Omental fat pad (tissue), 4 donors: ENCODE measurements around the gene CCDC196. TPM values are rescaled to one million over a fixed set of nuclear protein-coding genes. Genes with fewer than 3 reads are reported as not detected.
"Not testable (repeated sequence)": the region's sequence is repeated elsewhere in the genome, so short reads cannot be mapped to it uniquely, and the experiment has no call there.

Experiments
- ATAC-seq: fragments of 150-250 bp; one replicate; pipeline ENCODE4 v1.9.1; 2016; ENCODE audit warnings: mild to moderate bottlenecking, moderate library complexity; ENCODE audit not compliant: low FRiP score
- DNase-seq: peaks from one replicate; pipeline ENCODE4 v3.0.0-alpha.2; 2019; ENCODE audit warnings: low spot score
- total RNA-seq, 4 donors: library from RNA; depleted of rRNA; stranded (reverse); fragments of >200 nt; gene quantifications; one replicate each; pipeline ENCODE4 v1.1.0, GENCODE V29; 2016
- TF ChIP-seq, protein P1 (sequence below), 3 donors: fragments of 450-650 bp; IDR thresholded peaks; one replicate each; pipeline ENCODE4 v1.5.1; 2016 to 2017; ENCODE audit warnings: antibody characterized with exemption in 3 of 3, mild to moderate bottlenecking in 3 of 3, moderate library complexity in 2 of 3

Gene CCDC196
- total RNA-seq, 4 donors from 2014 or later, result not detected

DNA sequence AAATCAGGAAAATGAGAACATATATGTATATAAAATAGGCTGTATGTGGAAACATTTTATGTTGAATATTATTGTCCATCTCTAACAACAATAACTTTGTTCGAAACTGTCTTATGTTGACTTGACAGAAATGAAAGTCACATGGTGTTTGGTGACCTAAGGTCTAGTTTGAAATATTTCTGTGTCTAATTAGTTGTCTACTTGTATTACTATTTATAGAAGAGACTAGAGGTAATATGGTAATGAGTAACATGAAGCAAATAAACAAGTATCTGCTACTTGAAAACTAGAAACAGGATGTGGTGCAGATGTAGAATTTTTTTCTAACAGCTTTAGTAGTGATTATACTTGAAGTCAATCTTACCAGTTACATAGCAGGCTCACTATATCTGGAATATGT lies 25.7 kb downstream of the CCDC196 start:
- ATAC-seq, result no peak
- DNase-seq, result no peak
- TF ChIP-seq, protein P1, sequence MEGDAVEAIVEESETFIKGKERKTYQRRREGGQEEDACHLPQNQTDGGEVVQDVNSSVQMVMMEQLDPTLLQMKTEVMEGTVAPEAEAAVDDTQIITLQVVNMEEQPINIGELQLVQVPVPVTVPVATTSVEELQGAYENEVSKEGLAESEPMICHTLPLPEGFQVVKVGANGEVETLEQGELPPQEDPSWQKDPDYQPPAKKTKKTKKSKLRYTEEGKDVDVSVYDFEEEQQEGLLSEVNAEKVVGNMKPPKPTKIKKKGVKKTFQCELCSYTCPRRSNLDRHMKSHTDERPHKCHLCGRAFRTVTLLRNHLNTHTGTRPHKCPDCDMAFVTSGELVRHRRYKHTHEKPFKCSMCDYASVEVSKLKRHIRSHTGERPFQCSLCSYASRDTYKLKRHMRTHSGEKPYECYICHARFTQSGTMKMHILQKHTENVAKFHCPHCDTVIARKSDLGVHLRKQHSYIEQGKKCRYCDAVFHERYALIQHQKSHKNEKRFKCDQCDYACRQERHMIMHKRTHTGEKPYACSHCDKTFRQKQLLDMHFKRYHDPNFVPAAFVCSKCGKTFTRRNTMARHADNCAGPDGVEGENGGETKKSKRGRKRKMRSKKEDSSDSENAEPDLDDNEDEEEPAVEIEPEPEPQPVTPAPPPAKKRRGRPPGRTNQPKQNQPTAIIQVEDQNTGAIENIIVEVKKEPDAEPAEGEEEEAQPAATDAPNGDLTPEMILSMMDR (IDR thresholded peaks at IDR 0.05), result no peak

DNA sequence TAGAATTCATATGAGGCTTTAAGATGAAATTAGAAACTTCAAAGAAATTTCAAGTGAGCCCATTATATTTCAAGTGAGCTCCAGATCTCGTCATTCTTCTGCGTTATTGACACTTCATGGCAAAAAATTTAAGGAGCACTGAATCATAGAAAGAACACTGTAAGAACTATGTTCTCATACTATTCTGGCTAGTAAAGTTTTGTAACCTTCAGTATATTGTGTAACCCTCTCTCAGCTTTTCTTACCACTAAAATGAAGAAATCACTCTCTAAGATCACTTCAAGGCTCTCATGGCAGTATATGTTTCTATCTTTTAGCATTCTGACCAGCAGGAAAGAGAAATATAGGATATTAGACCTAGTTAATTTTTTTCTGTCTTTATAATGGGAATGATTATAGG lies 28.0 kb downstream of the CCDC196 start:
- TF ChIP-seq, protein P1 (IDR thresholded peaks at IDR 0.05), result no peak
- ATAC-seq, result peak; percentile 68
- DNase-seq, result no peak

DNA sequence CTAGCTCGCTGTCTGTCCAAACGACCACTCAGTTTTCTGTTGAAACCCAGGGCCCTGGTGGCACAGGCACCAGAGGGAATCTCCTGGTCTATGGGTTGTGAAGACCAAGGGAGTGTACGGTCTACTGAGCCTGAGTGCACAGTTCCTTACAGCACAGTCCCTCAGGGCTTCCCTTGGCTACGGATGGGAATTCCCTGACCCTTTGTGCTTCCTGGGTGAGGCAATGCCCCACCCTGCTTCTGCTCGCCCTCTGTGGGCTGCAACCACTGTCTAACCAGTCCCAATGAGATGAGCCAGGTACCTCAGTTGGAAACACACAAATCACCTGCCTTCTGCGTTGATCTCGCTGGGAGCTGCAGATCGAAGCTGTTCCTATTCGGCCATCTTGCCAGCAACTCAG lies 44.4 kb downstream of the CCDC196 start:
- no peak for ATAC-seq
- DNase-seq, result no peak
- TF ChIP-seq, protein P1 (IDR thresholded peaks at IDR 0.05), result no peak

DNA sequence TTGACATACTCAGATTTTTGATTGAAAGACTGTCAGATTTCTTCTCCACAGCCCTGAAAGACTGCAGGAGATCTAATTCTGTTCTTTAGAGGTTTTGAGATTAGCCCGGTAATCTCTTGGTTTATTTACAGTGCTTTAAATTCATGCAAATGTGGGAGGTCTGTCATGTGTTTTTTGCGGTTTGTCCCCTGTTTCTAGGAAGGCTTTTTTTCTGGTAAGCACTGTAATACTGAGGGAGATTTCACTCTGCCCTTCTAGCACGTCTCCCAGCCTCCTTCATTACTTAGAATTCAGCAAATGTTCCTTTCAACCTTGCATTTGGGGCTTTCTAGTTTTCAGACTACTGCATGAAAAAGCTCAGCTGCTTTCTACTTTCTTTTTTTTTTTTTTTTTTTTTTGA lies 52.9 kb downstream of the CCDC196 start:
- DNase-seq (no peak), ATAC-seq (no peak)
- TF ChIP-seq, protein P1 (IDR thresholded peaks at IDR 0.05), result no peak

DNA sequence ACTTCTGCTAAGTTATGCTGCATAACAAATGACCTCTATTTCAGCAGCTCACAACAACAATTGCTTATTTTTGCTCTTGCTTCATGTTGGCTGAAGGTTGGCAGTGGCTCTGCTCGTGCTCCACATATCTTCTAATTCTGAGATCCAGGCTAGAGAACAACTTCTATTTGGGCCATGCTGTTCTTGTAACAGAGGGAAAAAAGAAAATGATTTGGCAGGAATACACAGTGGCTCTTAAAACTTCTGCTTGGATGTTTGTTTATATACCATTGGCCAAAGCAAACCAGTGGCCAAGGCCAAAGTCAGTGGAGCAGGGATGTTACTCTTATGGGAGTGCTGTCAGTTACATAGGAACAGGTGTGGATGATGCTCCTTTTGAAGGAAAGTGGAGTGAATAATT lies 53.9 kb downstream of the CCDC196 start:
- TF ChIP-seq, protein P1 (IDR thresholded peaks at IDR 0.05), result no peak
- ATAC-seq, result no peak
- DNase-seq, result no peak

DNA sequence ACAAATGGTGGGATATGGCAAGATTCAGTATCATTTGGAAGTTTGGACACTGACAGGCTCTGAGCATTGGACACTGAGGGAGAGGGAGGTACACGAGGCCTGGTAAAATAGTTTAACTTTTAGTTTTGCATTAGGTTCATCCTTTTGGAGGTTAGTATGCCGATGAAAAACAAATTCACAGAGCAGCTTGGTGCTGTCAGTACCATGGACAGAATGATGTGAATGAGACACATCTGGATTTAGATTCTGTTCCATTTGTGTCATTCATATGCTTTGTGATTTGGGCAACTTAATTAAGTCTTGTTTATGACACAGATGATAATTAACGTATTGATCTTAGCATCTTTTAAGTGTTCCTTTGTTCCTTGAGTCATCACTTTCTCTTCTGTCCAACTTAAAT lies 55.5 kb downstream of the CCDC196 start:
- ATAC-seq (no peak), DNase-seq (no peak)
- TF ChIP-seq, protein P1 (IDR thresholded peaks at IDR 0.05), result no peak

DNA sequence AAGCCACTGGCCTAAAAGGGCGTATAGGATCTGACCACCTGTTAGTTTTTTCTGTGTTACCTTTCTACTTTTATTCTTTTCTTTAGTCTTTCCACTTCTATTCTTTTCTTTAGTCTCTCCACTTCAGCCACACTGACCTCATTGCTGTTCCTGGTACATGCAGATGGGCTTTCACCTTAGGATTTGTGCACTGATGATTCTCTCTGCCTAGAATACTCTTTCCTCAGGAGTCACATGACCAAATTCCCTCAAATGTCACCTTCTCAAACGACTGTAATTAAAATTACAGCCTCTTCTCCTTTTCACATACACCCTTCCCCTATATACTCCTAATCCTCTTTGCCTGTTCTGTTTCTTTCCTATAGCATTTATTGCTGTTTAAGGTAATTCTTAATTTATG lies 57.8 kb downstream of the CCDC196 start:
- TF ChIP-seq, protein P1 (IDR thresholded peaks at IDR 0.05), result no peak
- DNase-seq, result no peak
- no peak for ATAC-seq

DNA sequence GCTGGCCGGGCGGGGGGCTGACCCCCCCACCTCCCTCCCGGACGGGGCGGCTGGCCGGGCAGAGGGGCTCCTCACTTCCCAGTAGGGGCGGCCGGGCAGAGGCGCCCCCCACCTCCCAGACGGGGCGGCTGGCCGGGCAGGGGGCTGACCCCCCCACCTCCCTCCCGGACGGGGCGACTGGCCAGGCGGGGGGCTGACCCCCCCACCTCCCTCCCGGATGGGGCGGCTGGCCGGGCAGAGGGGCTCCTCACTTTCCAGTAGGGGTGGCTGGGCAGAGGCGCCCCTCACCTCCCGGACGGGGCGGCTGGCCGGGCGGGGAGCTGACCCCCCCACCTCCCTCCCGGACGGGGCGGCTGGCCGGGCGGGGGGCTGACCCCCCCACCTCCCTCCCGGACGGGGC lies 59.0 kb downstream of the CCDC196 start:
- not testable (repeated sequence) for ATAC-seq, DNase-seq

DNA sequence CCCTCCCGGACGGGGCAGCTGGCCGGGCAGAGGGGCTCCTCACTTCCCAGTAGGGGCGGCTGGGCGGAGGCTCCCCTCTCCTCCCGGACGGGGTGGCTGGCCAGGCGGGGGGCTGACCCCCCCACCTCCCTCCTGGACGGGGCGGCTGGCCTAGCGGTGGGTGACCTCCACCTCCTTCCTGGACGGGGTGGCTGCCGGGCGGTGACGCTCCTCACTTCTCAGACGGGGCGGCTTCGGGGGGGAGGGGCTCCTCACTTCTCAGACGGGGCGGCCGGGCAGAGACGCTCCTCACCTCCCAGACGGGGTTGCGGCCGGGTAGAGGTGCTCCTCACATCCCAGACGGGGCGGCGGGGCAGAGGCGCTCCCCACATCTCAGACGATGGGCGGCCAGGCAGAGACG lies 59.6 kb downstream of the CCDC196 start:
- DNase-seq, ATAC-seq: not testable (repeated sequence)
